Pancreas (tissue), 10 donors: Measurements from ENCODE around the gene FABP7. TPM values are rescaled to one million over a fixed set of nuclear protein-coding genes. Genes with fewer than 3 reads are reported as not detected.
A peak's percentile ranks its signal among the peaks of the same experiment; 100 is the strongest.
"Not testable (repeated sequence)": the region's sequence is repeated elsewhere in the genome, so short reads cannot be mapped to it uniquely, and the experiment has no call there.

ENCODE experiments used
- ATAC-seq, 4 donors: fragments of 200-7000 bp; cut with Tn5 transposase; one replicate each; pipeline versions ENCODE4 v1.8.0 to v1.9.1; 2020; ENCODE audit warnings: mild to moderate bottlenecking in 4 of 4, moderate library complexity in 4 of 4
- DNase-seq, 6 donors: peaks; one replicate each; pipeline ENCODE4 v3.0.0-alpha.2; 2020
- FAIRE-seq: peaks from 2 replicates; lab custom pipeline; 2012; peaks lifted over from hg19 to GRCh38; lab: Jason Lieb, UNC
- H3K27ac ChIP-seq, 4 donors: fragments of 200-600 bp; sonication (generic); 1 replicate in 3 of 4; 2 replicates in 1 of 4; pipeline versions ENCODE4 v1.5.0 to v1.8.0; 2020
- H3K27me3 ChIP-seq, 4 donors: fragments of 200-600 bp; one replicate each; pipeline ENCODE4 v1.8.0; 2021
- H3K36me3 ChIP-seq, 3 donors: fragments of 200-600 bp; sonication (generic) in 1 of 3; one replicate each; pipeline versions ENCODE4 v1.5.0 to v1.8.0; 2020 to 2021
- H3K4me1 ChIP-seq, 3 donors: fragments of 200-600 bp; one replicate each; pipeline ENCODE4 v1.8.0; 2021
- H3K4me3 ChIP-seq, 4 donors: fragments of 200-600 bp; sonication (generic) in 2 of 4; one replicate each; pipeline versions ENCODE4 v1.5.0 to v1.8.0; 2020 to 2021
- H3K9me3 ChIP-seq, 4 donors: fragments of 200-600 bp; one replicate each; pipeline ENCODE4 v1.8.0; 2021
- WGBS, 2 donors: extraction: QIAGEN DNeasy Blood & Tissue Kit; methylation state at CpG; one replicate each; pipeline ENCODE4 v1.1.7; 2013; 5-methylcytosine and 5-hydroxymethylcytosine counted together
- intact Hi-C, 3 donors: fragments of 100-400 bp; cut with DNase I; formaldehyde crosslinking; loops; one replicate each; pipeline versions ENCODE4 v1.11.1 to v1.14.2; 2022
- polyA plus RNA-seq, 2 donors: library from polyadenylated mRNA; stranded (reverse); fragments of 200-250 nt; gene quantifications; one replicate each; pipeline ENCODE4 v1.2.3, GENCODE V29; 2013
- total RNA-seq, 6 donors: library from RNA; stranded (reverse); fragmentation: NEBNext Ultra II Directional in 4 of 6; extraction: Animal tissue kit (Norgen Biotek cat#: 25700) in 4 of 6; gene quantifications; one replicate each; pipeline versions ENCODE4 v1.2.1 to v1.2.4, GENCODE V29; 2021 to 2023
- TF ChIP-seq, protein P1 (sequence below), 4 donors: fragments of 200-600 bp; sonication (generic) in 3 of 4; IDR thresholded peaks; one replicate each; pipeline versions ENCODE4 v1.5.0 to v1.8.0; 2021; ENCODE audit warnings: antibody characterized with exemption in 4 of 4
- donor health status: healthy with polysubstance abuse.
- donor health status: DM: no; HTN: no; CAD: no; lungs with moderate emphysema.
- donor health status: DM: no; HTN: no; CAD: no.
- donor health status: control.
- donor health status: control.
- donor health status: Bipolar disorder and iron deficiency.
- donor health status: DM: yes; HTN: yes; CAD: no.
- donor health status: DM: no; HTN: no; CAD: no.
- donor health status: DM: no; HTN: no; CAD: no.
- donor health status: DM: yes; HTN: yes; CAD: no.

The FABP7 gene
- total and polyA plus RNA-seq, 8 donors: not detected

GRCh38 chr6:122740091-122740490 is 39.4 kb upstream of the FABP7 start:
- H3K27ac ChIP-seq: no peak overlapping the region
- FAIRE-seq: no peak
- H3K9me3 ChIP-seq: no peaks in the 10 kb centered on the region
- H3K4me3 ChIP-seq: no peak overlapping the region
- no peaks in the 10 kb centered on the region for H3K36me3 ChIP-seq
- 93 to 95% methylated on average over 2 of the region's 2 CpGs for WGBS, 2 donors
- no peak for ATAC-seq
- TF ChIP-seq, protein P1, sequence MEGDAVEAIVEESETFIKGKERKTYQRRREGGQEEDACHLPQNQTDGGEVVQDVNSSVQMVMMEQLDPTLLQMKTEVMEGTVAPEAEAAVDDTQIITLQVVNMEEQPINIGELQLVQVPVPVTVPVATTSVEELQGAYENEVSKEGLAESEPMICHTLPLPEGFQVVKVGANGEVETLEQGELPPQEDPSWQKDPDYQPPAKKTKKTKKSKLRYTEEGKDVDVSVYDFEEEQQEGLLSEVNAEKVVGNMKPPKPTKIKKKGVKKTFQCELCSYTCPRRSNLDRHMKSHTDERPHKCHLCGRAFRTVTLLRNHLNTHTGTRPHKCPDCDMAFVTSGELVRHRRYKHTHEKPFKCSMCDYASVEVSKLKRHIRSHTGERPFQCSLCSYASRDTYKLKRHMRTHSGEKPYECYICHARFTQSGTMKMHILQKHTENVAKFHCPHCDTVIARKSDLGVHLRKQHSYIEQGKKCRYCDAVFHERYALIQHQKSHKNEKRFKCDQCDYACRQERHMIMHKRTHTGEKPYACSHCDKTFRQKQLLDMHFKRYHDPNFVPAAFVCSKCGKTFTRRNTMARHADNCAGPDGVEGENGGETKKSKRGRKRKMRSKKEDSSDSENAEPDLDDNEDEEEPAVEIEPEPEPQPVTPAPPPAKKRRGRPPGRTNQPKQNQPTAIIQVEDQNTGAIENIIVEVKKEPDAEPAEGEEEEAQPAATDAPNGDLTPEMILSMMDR (IDR thresholded peaks at IDR 0.05): no peak
- no peak for DNase-seq
- no peaks in the 10 kb centered on the region for H3K4me1 ChIP-seq
- no peaks in the 10 kb centered on the region for H3K27me3 ChIP-seq
- intact Hi-C loops: loop anchor here in 1 of 3 donors (5.0 kb wide), 1 partner anchor 97 kb away; no protein-coding TSS in a partner anchor

DNA sequence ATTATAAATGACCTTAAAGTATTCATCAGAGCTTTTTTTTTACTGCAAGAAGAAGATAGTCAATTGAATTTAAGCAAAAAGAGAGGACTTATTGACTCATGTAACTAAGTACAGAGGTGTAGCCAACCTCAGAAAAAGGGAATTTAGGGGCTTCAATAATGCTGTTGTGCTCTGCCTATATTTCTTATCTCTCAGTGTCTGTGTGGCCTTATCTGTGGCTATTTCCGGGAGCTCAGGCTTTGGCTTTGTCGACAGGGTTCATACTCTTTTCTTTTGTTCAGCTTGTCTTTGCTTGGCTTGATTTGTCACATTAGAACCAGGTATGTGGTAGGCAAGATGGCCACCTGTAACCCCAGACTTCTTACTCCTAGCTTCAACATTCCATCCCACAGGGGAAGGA is 38.6 kb upstream of the FABP7 start:
- Histone ChIP-seq H3K27me3 (no peaks in the 10 kb centered on the region), H3K4me1 (no peaks in the 10 kb centered on the region), H3K36me3 (no peaks in the 10 kb centered on the region), H3K9me3 (no peaks in the 10 kb centered on the region), H3K27ac (no peak overlapping the region), H3K4me3 (no peak overlapping the region)
- FAIRE-seq (no peak), DNase-seq (no peak), ATAC-seq (no peak)
- WGBS, 2 donors: 21 to 37% methylated on average over 2 of the region's 2 CpGs
- TF ChIP-seq, protein P1 (IDR thresholded peaks at IDR 0.05): no peak
- intact Hi-C loops: loop anchor here in 1 of 3 donors (5.0 kb wide), 1 partner anchor 96 kb away; no protein-coding TSS in a partner anchor

DNA sequence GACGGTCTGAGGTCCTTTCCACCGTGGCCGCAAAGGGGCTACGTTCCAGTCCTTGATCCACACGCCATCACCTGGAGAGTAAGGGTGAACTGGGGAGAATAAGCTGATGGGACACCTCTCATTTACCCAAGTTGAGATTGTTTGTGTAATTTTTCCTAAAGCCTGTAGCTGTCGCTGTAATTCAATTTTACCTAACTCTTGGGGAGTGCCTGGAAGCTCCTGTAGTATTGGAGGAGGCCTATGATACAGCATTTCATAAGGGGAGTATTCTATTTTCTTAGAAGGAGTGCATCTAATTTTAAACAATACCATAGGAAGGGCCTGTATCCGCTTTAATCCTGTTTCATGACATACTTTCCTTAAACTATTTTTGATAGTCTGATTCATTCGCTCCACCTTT is 35.3 kb upstream of the FABP7 start:
- intact Hi-C loops: loop anchor here in 1 of 3 donors (5.0 kb wide), 1 partner anchor 93 kb away; no protein-coding TSS in a partner anchor
- FAIRE-seq, H3K9me3 ChIP-seq, H3K4me1 ChIP-seq, H3K4me3 ChIP-seq, H3K36me3 ChIP-seq, DNase-seq, H3K27me3 ChIP-seq, H3K27ac ChIP-seq: not testable (repeated sequence)
- TF ChIP-seq, protein P1 (IDR thresholded peaks at IDR 0.05): peak in 2 of 4 donors; percentile 16 to 17
- ATAC-seq: peak in 2 of 4 donors; percentile 51 to 52
- 20 to 27% methylated on average over 8 of the region's 8 CpGs for WGBS, 2 donors

DNA sequence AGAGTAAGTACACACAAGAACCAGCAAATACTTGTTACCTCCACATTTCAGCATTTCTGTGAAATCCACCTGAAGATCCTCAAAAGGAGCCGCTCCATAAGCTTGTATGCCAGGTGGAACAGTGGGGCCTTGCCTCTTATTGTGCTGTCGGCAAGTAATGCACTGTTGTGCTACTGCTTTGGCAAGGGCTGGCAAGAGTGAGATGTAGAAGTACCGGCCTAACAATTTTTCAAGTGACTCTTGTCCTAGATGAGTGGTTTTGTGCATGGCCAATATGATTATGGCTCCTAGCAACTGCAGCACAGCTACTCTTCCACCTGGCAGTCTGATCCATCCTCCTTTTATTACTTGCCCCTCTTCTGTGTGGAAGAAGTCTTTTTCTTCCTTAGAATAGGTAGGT is 34.7 kb upstream of the FABP7 start:
- intact Hi-C loops: loop anchor here in 1 of 3 donors (5.0 kb wide), 1 partner anchor 92 kb away; no protein-coding TSS in a partner anchor
- H3K27me3 ChIP-seq, H3K36me3 ChIP-seq, H3K27ac ChIP-seq, DNase-seq, H3K4me3 ChIP-seq, ATAC-seq, H3K4me1 ChIP-seq, H3K9me3 ChIP-seq, FAIRE-seq: not testable (repeated sequence)
- 76 to 82% methylated on average over 3 of the region's 3 CpGs for WGBS, 2 donors

DNA sequence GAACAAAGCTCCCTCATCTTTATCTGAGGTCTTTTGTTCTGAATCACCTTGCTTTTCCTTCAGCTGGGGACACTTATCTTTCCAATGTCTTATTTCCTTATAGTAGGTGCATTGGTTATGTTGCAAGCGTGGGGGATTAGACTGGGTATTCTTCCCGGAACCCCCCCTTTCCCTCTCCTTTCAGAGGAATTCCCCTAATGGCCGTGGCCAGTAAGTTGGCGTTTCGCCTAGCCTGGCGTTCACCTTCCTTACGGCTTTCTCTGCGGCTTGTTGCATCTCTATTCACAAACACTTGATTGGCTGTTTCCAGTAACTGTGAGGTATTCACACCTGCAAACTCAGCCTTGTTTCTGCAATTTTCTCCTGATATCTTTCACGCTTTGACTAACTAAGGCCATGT is 32.8 kb upstream of the FABP7 start:
- FAIRE-seq (no peak), DNase-seq (no peak), ATAC-seq (no peak)
- H3K27me3 ChIP-seq: no peaks in the 10 kb centered on the region
- no peaks in the 10 kb centered on the region for H3K4me1 ChIP-seq
- H3K27ac ChIP-seq: no peak overlapping the region
- intact Hi-C loops: no loop called here
- H3K36me3 ChIP-seq: no peaks in the 10 kb centered on the region
- 72 to 77% methylated on average over 9 of the region's 9 CpGs for WGBS, 2 donors
- no peak overlapping the region for H3K4me3 ChIP-seq
- TF ChIP-seq, protein P1 (IDR thresholded peaks at IDR 0.05): no peak
- no peaks in the 10 kb centered on the region for H3K9me3 ChIP-seq
